Tibial artery (tissue), 4 donors: ENCODE data around the gene NINJ2.
A peak's percentile ranks its signal among the peaks of the same experiment; 100 is the strongest.
"Not testable (repeated sequence)": the region's sequence is repeated elsewhere in the genome, so short reads cannot be mapped to it uniquely, and the experiment has no call there.

Source experiments
- DNase-seq, 2 donors: peaks; one replicate each; pipeline ENCODE4 v3.0.0-alpha.2; 2019
- H3K27ac ChIP-seq, 2 donors: fragments of 200-600 bp; sonication (generic) in 1 of 2; 1 replicate in 1 of 2; 2 replicates in 1 of 2; pipeline ENCODE4 v1.5.1; 2018 to 2019; ENCODE audit warnings: mild to moderate bottlenecking in 1 of 2
- H3K27me3 ChIP-seq, 2 donors: fragments of 200-600 bp; sonication (generic) in 1 of 2; one replicate each; pipeline versions ENCODE4 v1.5.1 to v1.6.0; 2016 to 2019
- H3K36me3 ChIP-seq, 3 donors: fragments of 200-600 bp; sonication (generic) in 2 of 3; one replicate each; pipeline ENCODE4 v1.5.1; 2016 to 2019; ENCODE audit warnings: mild to moderate bottlenecking in 2 of 3
- H3K4me1 ChIP-seq, 4 donors: fragments of 200-600 bp; sonication (generic) in 2 of 4; 1 replicate in 3 of 4; 2 replicates in 1 of 4; pipeline ENCODE4 v1.5.1; 2016 to 2019
- H3K4me3 ChIP-seq, 2 donors: fragments of 200-600 bp; sonication (generic) in 1 of 2; 1 replicate in 1 of 2; 2 replicates in 1 of 2; pipeline ENCODE4 v1.5.1; 2018 to 2019; ENCODE audit warnings: mild to moderate bottlenecking in 2 of 2
- H3K9me3 ChIP-seq, 3 donors: fragments of 200-600 bp; sonication (generic) in 1 of 3; one replicate each; pipeline ENCODE4 v1.5.1; 2016 to 2019
- intact Hi-C: fragments of 100-400 bp; cut with DNase I; formaldehyde crosslinking; loops from one replicate; pipeline ENCODE4 v1.15.0; 2023; ENCODE audit warnings: low total_unique reads
- TF ChIP-seq, protein P1 (sequence below), 2 experiments: fragments of 200-600 bp in 1 of 2; fragments of 450-650 bp in 1 of 2; IDR thresholded peaks; one replicate each; pipeline ENCODE4 v1.5.1; 2017 to 2019; ENCODE audit warnings: antibody characterized with exemption in 2 of 2, mild to moderate bottlenecking in 1 of 2, moderate library complexity in 1 of 2

NINJ2 gene

DNA sequence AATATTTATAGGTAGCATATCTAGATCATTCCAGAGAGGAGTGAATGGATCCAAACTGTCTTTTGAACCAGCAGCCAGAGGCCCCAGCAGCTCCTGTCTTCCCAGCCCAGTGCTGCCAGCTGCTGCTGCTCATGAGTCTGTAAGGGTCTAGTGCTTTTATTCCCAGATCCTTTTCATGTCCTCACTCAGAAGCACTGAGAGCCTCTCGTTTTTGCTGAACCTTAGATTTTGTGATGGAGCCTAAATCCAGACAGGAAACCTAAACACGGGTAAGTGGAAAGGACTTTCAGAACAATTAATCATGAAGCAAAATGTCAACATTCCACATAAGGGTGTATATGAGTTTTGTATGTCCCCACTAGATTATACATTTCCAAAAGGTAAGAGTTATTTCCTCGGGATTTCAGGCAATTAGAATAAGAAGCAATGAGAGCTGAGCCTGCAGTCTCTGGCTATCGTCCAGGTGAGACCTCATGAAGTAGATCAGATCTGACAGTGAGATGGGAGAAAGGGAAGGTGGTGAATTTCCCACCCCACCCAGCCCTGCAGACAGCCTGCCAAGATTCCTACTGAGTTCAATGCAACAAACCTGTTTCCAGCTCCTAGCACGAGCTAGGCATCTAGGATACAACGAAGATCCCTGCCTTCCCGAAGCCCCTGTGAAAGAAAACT is 84.4 kb downstream of the NINJ2 start:
- DNase-seq, result no peak
- intact Hi-C loops, result loop anchor here (5.0 kb wide), 1 partner anchor 233 kb away; no protein-coding TSS in a partner anchor
- no peak overlapping the region for H3K27ac ChIP-seq

DNA sequence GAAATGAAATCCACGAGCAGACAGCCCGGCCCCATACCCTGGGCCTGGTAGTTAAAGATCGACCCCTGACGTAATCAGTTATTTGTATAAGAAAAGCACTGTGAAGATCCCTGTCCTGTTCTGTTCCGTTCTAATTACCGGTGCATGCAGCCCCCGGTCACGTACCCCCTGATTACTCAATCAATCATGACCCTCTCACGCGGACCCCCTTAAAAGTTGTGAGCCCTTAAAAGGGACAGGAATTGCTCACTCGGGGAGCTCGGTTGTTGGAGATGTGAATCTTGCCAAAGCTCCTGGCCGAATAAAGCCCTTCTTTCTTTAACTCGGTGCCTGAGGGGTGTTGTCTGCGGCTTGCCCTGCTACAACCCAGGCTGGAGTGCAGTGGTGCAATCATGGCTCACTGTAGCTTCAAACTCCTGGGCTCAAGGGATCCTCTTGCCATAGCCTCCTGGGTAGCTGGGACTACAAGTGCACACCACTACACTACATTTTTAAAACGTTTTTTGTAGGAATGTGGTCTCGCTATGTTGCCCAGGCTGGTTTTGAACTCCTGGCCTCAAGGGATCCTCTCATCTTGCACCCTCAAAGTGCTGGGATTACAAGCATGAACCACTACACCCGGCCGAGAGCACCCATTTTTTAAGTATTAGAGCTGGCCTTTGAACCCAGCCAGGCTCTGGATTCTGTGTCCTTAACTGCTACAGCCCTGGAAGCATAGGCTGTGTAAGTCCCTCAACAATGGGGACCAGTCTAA is 85.1 kb downstream of the NINJ2 start:
- H3K27ac ChIP-seq, H3K4me3 ChIP-seq, H3K36me3 ChIP-seq, H3K27me3 ChIP-seq, DNase-seq, H3K9me3 ChIP-seq: not testable (repeated sequence)
- intact Hi-C loops, result loop anchor here (2.0 to 5.0 kb wide), 2 partner anchors 173 to 234 kb away; no protein-coding TSS in a partner anchor
- peaks cover 0 to 21% (median 17%) of the 10 kb centered on the region in 4 donors for H3K4me1 ChIP-seq

More for the DNA sequence above, 84.4 kb downstream of the NINJ2 start:
- Histone ChIP-seq H3K36me3 (no peaks in the 10 kb centered on the region), H3K4me3 (no peak overlapping the region), H3K9me3 (no peaks in the 10 kb centered on the region), H3K4me1 (peaks cover 0 to 21% (median 17%) of the 10 kb centered on the region in 4 donors), H3K27me3 (no peaks in the 10 kb centered on the region)
- TF ChIP-seq, protein P1, sequence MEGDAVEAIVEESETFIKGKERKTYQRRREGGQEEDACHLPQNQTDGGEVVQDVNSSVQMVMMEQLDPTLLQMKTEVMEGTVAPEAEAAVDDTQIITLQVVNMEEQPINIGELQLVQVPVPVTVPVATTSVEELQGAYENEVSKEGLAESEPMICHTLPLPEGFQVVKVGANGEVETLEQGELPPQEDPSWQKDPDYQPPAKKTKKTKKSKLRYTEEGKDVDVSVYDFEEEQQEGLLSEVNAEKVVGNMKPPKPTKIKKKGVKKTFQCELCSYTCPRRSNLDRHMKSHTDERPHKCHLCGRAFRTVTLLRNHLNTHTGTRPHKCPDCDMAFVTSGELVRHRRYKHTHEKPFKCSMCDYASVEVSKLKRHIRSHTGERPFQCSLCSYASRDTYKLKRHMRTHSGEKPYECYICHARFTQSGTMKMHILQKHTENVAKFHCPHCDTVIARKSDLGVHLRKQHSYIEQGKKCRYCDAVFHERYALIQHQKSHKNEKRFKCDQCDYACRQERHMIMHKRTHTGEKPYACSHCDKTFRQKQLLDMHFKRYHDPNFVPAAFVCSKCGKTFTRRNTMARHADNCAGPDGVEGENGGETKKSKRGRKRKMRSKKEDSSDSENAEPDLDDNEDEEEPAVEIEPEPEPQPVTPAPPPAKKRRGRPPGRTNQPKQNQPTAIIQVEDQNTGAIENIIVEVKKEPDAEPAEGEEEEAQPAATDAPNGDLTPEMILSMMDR (IDR thresholded peaks at IDR 0.05), result no peak

DNA sequence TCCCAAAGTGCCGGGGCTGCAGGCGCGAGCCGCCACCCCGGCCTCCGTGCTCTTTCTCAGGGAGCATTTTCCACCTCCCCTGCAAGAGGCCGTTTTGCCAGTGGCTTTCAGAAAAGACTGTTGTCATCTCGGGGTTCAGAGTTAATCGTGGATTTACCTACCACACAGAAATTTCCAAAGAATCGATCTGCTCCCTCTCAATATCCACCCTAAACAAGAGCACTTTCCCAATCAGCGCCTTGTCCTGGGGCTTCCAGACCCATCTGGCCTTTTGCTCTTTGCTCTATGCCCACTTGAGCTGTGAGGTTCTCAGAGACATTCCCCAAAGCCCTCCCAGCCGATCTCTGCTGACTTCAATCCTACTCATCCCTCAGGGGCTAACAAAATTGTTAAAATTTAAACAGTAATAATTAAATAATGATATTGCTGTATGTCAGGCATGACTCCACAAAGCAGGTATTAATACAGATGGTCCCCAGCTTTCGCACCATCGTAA is 86.6 kb downstream of the NINJ2 start:
- no peaks in the 10 kb centered on the region for H3K27me3 ChIP-seq
- intact Hi-C loops, result loop anchor here (2.0 to 5.0 kb wide), 2 partner anchors 174 to 236 kb away; no protein-coding TSS in a partner anchor
- peak in 1 of 2 donors; percentile 6 for DNase-seq
- peak overlapping the region; percentile 16 to 28 for H3K4me3 ChIP-seq
- H3K36me3 ChIP-seq, result no peaks in the 10 kb centered on the region
- H3K9me3 ChIP-seq, result no peaks in the 10 kb centered on the region
- TF ChIP-seq, protein P1 (IDR thresholded peaks at IDR 0.05), result no peak
- peaks cover 0 to 30% (median 25%) of the 10 kb centered on the region in 4 donors for H3K4me1 ChIP-seq
- H3K27ac ChIP-seq, result peak overlapping the region; percentile 73 to 77

DNA sequence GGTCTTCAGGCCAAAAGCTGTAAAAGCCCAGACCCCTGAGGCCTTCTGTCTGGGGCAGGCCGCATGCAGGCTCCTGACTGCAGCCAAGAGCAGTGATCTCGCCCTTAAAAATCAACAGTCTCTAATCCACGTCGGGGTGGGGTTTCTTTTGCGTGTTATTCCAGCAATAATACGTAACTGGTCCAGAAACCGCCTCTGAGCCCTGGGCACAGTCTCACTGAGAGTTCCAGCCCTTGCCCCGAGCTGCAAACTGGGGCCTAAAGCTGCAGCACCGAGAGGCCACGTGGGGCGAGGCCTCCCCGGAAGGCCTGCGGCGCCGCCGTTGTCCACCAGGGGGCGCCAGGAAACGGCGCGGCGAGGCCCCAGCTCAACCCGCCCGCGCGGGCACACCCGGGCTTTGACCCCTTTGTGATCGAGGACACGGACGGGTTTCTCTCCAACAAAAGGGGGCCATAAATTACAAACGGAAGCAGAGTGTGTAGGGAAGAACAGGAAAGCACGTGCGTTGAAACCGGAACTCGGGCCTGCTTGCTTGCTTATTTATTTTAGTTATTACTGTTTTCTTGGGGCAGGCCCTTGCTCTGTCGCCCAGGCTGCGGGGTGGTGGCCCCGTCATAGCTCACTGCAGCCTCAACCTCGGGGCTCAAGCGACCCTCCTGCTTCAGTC is 87.2 kb downstream of the NINJ2 start:
- peak overlapping the region; percentile 16 to 28 for H3K4me3 ChIP-seq
- no peaks in the 10 kb centered on the region for H3K36me3 ChIP-seq
- H3K9me3 ChIP-seq, result no peaks in the 10 kb centered on the region
- intact Hi-C loops, result loop anchor here (2.0 to 5.0 kb wide), 2 partner anchors 175 to 236 kb away; no protein-coding TSS in a partner anchor
- H3K4me1 ChIP-seq, result peaks cover 0 to 36% (median 29%) of the 10 kb centered on the region in 4 donors
- no peaks in the 10 kb centered on the region for H3K27me3 ChIP-seq
- peak; percentile 83 to 89 for DNase-seq
- H3K27ac ChIP-seq, result peak overlapping the region; percentile 73 to 77
- TF ChIP-seq, protein P1 (IDR thresholded peaks at IDR 0.05), result peak; percentile 99

DNA sequence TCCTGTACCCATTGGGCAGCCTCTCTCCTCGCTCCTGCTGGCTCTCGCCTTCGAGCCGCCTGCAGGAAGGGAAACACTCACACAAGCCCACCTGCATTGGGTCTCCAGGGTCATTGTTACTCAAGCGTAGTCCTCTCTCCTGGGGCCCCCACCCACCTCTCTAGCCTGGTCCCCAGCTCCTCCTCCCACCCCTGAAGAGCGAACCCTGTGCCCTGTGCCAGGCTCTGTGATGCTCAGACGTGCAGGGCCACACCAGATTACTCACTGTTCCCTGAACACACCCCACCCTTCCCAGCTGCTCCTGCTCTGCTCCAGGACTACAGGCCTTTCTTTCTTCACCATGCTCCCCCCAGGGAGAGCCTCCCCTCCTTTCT is 88.1 kb downstream of the NINJ2 start:
- no peaks in the 10 kb centered on the region for H3K9me3 ChIP-seq
- H3K27ac ChIP-seq, result peak overlapping the region; percentile 73 to 77
- peak in 1 of 2 donors; percentile 70 for DNase-seq
- H3K27me3 ChIP-seq, result no peaks in the 10 kb centered on the region
- no peaks in the 10 kb centered on the region for H3K36me3 ChIP-seq
- H3K4me1 ChIP-seq, result peaks cover 0 to 43% (median 34%) of the 10 kb centered on the region in 4 donors
- no peak overlapping the region for H3K4me3 ChIP-seq
- intact Hi-C loops, result loop anchor here (5.0 kb wide), 1 partner anchor 237 kb away; no protein-coding TSS in a partner anchor
- TF ChIP-seq, protein P1 (IDR thresholded peaks at IDR 0.05), result no peak
